SK-N-SH (cell line): Measurements from ENCODE around the gene FOXO1. TPM values are rescaled to one million over a fixed set of nuclear protein-coding genes. Genes with fewer than 3 reads are reported as not detected.

Experiments used
- CTCF ChIA-PET: fragments of 300-600, 350-600 bp; formaldehyde crosslinking; extraction: SDS; loops from one replicate; lab custom pipeline; 2021; lab: Yijun Ruan, JAX
- POLR2A ChIA-PET: fragments of 350-600 bp; sonication (Branson Sonifier 250); formaldehyde crosslinking; extraction: SDS; loops from one replicate; lab custom pipeline; 2020; ENCODE audit warnings: antibody characterized with exemption, inconsistent platforms; lab: Yijun Ruan, JAX
- DNase-seq: peaks from one replicate; pipeline ENCODE4 v3.0.0; 2012
- H2AFZ ChIP-seq: fragments of 200-600 bp; sonication (generic); 2 replicates; pipeline ENCODE4 v1.8.1; 2016; ENCODE audit warnings: antibody characterized with exemption, mild to moderate bottlenecking, low read depth
- H3F3A ChIP-seq: fragments of 200-600 bp; sonication (generic); replicated peaks from 2 replicates; pipeline ENCODE3; 2016; ENCODE audit warnings: antibody characterized with exemption, mild to moderate bottlenecking; ENCODE audit not compliant: insufficient read depth
- H3K27ac ChIP-seq, 2 experiments: fragments of 200-500 bp in 1 of 2; fragments of 200-600 bp in 1 of 2; sonication (Bioruptor generic) in 1 of 2; sonication (generic), shearing (Covaris generic) in 1 of 2; 2 replicates each; pipeline versions ENCODE4 v1.5.1 to v1.6.1; 2014 to 2016; ENCODE audit warnings: low read depth in 2 of 2, inconsistent platforms in 1 of 2, low read length in 1 of 2, mild to moderate bottlenecking in 1 of 2, mixed read lengths in 1 of 2
- H3K27me3 ChIP-seq: fragments of 200-600 bp; sonication (generic), shearing (Covaris generic); 2 replicates; pipeline ENCODE4 v1.6.1; 2016; ENCODE audit warnings: mixed run types; ENCODE audit not compliant: insufficient read depth
- H3K36me3 ChIP-seq, 2 experiments: fragments of 200-500 bp in 1 of 2; fragments of 200-600 bp in 1 of 2; sonication (Bioruptor generic) in 1 of 2; sonication (generic) in 1 of 2; replicated peaks in 1 of 2; 2 replicates each; pipeline versions ENCODE3 to v1.5.1; 2014 to 2016; ENCODE audit warnings: low read length in 1 of 2, mild to moderate bottlenecking in 1 of 2; ENCODE audit not compliant: insufficient read depth in 2 of 2, control insufficient read depth in 1 of 2
- H3K4me1 ChIP-seq, 2 experiments: fragments of 200-500 bp in 1 of 2; fragments of 200-600 bp in 1 of 2; sonication (Bioruptor generic) in 1 of 2; sonication (generic), shearing (Covaris generic) in 1 of 2; 2 replicates each; pipeline versions ENCODE4 v1.5.1 to v1.6.1; 2014 to 2016; ENCODE audit warnings: low read depth in 1 of 2, low read length in 1 of 2, mixed run types in 1 of 2; ENCODE audit not compliant: insufficient read depth in 2 of 2, control insufficient read depth in 1 of 2
- H3K4me2 ChIP-seq: fragments of 200-600 bp; sonication (generic), shearing (Covaris generic); 2 replicates; pipeline ENCODE4 v1.6.1; 2017; ENCODE audit warnings: mixed run types
- H3K4me3 ChIP-seq, 2 experiments: fragments of 200-500 bp in 1 of 2; fragments of 200-600 bp in 1 of 2; sonication (Bioruptor generic) in 1 of 2; sonication (generic), shearing (Covaris generic) in 1 of 2; 2 replicates each; pipeline versions ENCODE4 v1.5.1 to v1.8.1; 2014 to 2016; ENCODE audit warnings: low read depth in 2 of 2, inconsistent platforms in 1 of 2, low read length in 1 of 2, mild to moderate bottlenecking in 1 of 2, mixed read lengths in 1 of 2, moderate library complexity in 1 of 2
- H3K79me2 ChIP-seq: fragments of 200-600 bp; sonication (generic); 2 replicates; pipeline ENCODE4 v1.8.1; 2017; ENCODE audit warnings: mild to moderate bottlenecking; ENCODE audit not compliant: insufficient read depth
- H3K9ac ChIP-seq: fragments of 200-600 bp; sonication (generic); 2 replicates; pipeline ENCODE4 v1.6.1; 2017; ENCODE audit warnings: mixed run types
- H3K9me2 ChIP-seq: fragments of 200-600 bp; sonication (generic); 2 replicates; pipeline ENCODE4 v1.6.1; 2017; ENCODE audit warnings: mixed run types
- H3K9me3 ChIP-seq: fragments of 200-600 bp; sonication (generic); 2 replicates; pipeline ENCODE4 v1.6.1; 2017; ENCODE audit warnings: mixed run types, mild to moderate bottlenecking, moderate library complexity
- H4K20me1 ChIP-seq: fragments of 200-600 bp; sonication (generic); 2 replicates; pipeline ENCODE4 v1.6.1; 2017; ENCODE audit warnings: mild to moderate bottlenecking, mixed run types; ENCODE audit not compliant: insufficient read depth
- CTCF ChIP-seq: fragments of 200-600 bp; sonication (generic); IDR thresholded peaks from 2 replicates; pipeline ENCODE4 v1.6.1; 2017; ENCODE audit warnings: antibody characterized with exemption, mild to moderate bottlenecking, moderate library complexity
- FOXM1 ChIP-seq: IDR thresholded peaks from 2 replicates; pipeline ENCODE4 v1.4.0; 2012; ENCODE audit warnings: low read depth, mild to moderate bottlenecking
- GABPA ChIP-seq: IDR thresholded peaks from 2 replicates; pipeline ENCODE4 v1.4.0; 2012; ENCODE audit warnings: low read depth, mild to moderate bottlenecking
- GATA2 ChIP-seq: sonication (generic); formaldehyde crosslinking; IDR thresholded peaks from 2 replicates; pipeline ENCODE4 v1.5.0; 2020; ENCODE audit warnings: mild to moderate bottlenecking, missing genetic modification reagents
- MEF2A ChIP-seq: IDR thresholded peaks from 2 replicates; pipeline ENCODE4 v1.4.0; 2012; ENCODE audit warnings: low read depth, borderline replicate concordance
- PBX3 ChIP-seq: IDR thresholded peaks from 2 replicates; pipeline ENCODE4; 2012
- RCOR1 ChIP-seq: fragments of 150-350 bp; IDR thresholded peaks from 2 replicates; pipeline ENCODE4 v1.6.1; 2017; ENCODE audit warnings: antibody characterized with exemption, low read length
- RFX5 ChIP-seq: IDR thresholded peaks from 2 replicates; pipeline ENCODE4 v1.6.1; 2012; ENCODE audit warnings: mild to moderate bottlenecking, improper control_type of control experiment, low read length
- SIN3A ChIP-seq: IDR thresholded peaks from 2 replicates; pipeline ENCODE4 v1.6.1; 2012; ENCODE audit warnings: low read depth, mild to moderate bottlenecking, low read length, moderate library complexity, borderline replicate concordance
- SMC3 ChIP-seq: IDR thresholded peaks from 2 replicates; pipeline ENCODE4 v1.6.1; 2012; ENCODE audit warnings: low read depth, low read length, improper control_type of control experiment
- TAF1 ChIP-seq: IDR thresholded peaks from 2 replicates; pipeline ENCODE4 v1.6.1; 2012; ENCODE audit warnings: low read depth, mild to moderate bottlenecking, low read length, moderate library complexity, borderline replicate concordance
- TCF12 ChIP-seq: IDR thresholded peaks from 2 replicates; pipeline ENCODE4 v1.4.0; 2012
- TEAD4 ChIP-seq: IDR thresholded peaks from 2 replicates; pipeline ENCODE4 v1.4.0; 2012; ENCODE audit warnings: mild to moderate bottlenecking, borderline replicate concordance; ENCODE audit not compliant: insufficient read depth
- ZBTB33 ChIP-seq: IDR thresholded peaks from 2 replicates; pipeline ENCODE4 v1.4.0; 2012; ENCODE audit warnings: low read depth, borderline replicate concordance
- WGBS: methylation state at CpG from one replicate; pipeline ENCODE4 v1.1.6; 2017; ENCODE audit warnings: low lambda C conversion rate; 5-methylcytosine and 5-hydroxymethylcytosine counted together
- polyA plus RNA-seq, 3 experiments: library from polyadenylated mRNA; depleted of rRNA; stranded (reverse); fragments of >200 nt; gene quantifications; 2 replicates each; pipeline ENCODE4 v1.2.3, GENCODE V29; 2012

FOXO1 gene
- polyA plus RNA-seq, 1 of the 3 experiments (the other 2 are of a cell fraction): 1.8 TPM

- TF ChIP-seq ZBTB33 (no peak), RCOR1 (no peak), RFX5 (no peak), GABPA (no peak), FOXM1 (no peak), TCF12 (no peak)
- TF ChIP-seq, all 33 proteins: peak for 0
Observed at GRCh38 chr13:40673414-40673813, 7.0 kb upstream of the FOXO1 start (continued).

- Histone ChIP-seq H3K36me3 (no peaks in the 10 kb centered on the region), H3K4me1 (no peaks in the 10 kb centered on the region; a peak in 2 of 4 replicates), H3K9me3 (no peaks in the 10 kb centered on the region), H3K9me2 (no peaks in the 10 kb centered on the region), H3F3A (peaks cover 8% of the 10 kb centered on the region), H3K27me3 (no peaks in the 10 kb centered on the region), H3K4me3 (no peak overlapping the region), H4K20me1 (no peaks in the 10 kb centered on the region), H3K27ac (peak overlapping the region in 1 of 2 experiments; percentile 43; a peak in 2 of 4 replicates), H3K9ac (no peak overlapping the region), H2AFZ (no peak overlapping the region), H3K79me2 (no peaks in the 10 kb centered on the region), H3K4me2 (no peak overlapping the region)
- DNase-seq: no peak
- TF ChIP-seq PBX3: no peak
- no peak for TF ChIP-seq GATA2 (CRISPR knock-in tag)
- TF ChIP-seq TEAD4: no peak
- no peak for TF ChIP-seq SMC3
- TF ChIP-seq SIN3A: no peak
- TF ChIP-seq TCF12: no peak
- no peak for TF ChIP-seq RFX5
- TF ChIP-seq FOXM1: no peak
- no peak for TF ChIP-seq TAF1
- TF ChIP-seq CTCF: no peak
- no peak for TF ChIP-seq MEF2A
- CTCF ChIA-PET: interaction anchor here (0.6 to 2.9 kb wide), 6 partner anchors 8 to 1533 kb away, joined by 3 to 16 read pairs (median 3); no protein-coding TSS in a partner anchor
- POLR2A ChIA-PET: no interaction called here
- 47% methylated on average over 4 of the region's 4 CpGs for WGBS
Observed at GRCh38 chr13:40672765-40673397, 6.4 kb upstream of the FOXO1 start.
